CD14-positive monocyte (primary cell): ENCODE results near the gene CNOT10. TPM values are rescaled to one million over a fixed set of nuclear protein-coding genes. Genes with fewer than 3 reads are reported as not detected.
"Not testable (repeated sequence)": the region's sequence is repeated elsewhere in the genome, so short reads cannot be mapped to it uniquely, and the experiment has no call there.

Experiments
- DNase-seq, 3 donors: peaks; one replicate each; pipeline ENCODE4 v3.0.0-alpha.2; 2011 to 2022
- H2AFZ ChIP-seq: 2 replicates; pipeline ENCODE4 v1.6.0; 2012; ENCODE audit warnings: mild to moderate bottlenecking, low read depth, low read length, inconsistent platforms; ENCODE audit not compliant: insufficient read depth, poor library complexity, severe bottlenecking
- H3K27ac ChIP-seq, 2 donors: 1 replicate in 1 of 2; 2 replicates in 1 of 2; pipeline ENCODE4 v1.5.1; 2012 to 2013; ENCODE audit warnings: low read length in 2 of 2, control low read depth in 1 of 2, inconsistent platforms in 1 of 2, low read depth in 1 of 2, mild to moderate bottlenecking in 1 of 2
- H3K27me3 ChIP-seq, 2 donors: one replicate each; pipeline versions ENCODE4 v1.6.0 to v1.6.1; 2011 to 2013; ENCODE audit warnings: low read length in 2 of 2; ENCODE audit not compliant: control insufficient read depth in 2 of 2, insufficient read depth in 2 of 2
- H3K36me3 ChIP-seq, 2 donors: replicated peaks in 1 of 2; 1 replicate in 1 of 2; 2 replicates in 1 of 2; pipeline versions ENCODE4 v1.5.1 to v1.6.1; 2012 to 2013; ENCODE audit warnings: low read length in 2 of 2, control low read depth in 1 of 2, inconsistent platforms in 1 of 2, mild to moderate bottlenecking in 1 of 2; ENCODE audit not compliant: insufficient read depth in 2 of 2, control insufficient read depth in 1 of 2
- H3K4me1 ChIP-seq, 2 donors: 1 replicate in 1 of 2; 2 replicates in 1 of 2; pipeline versions ENCODE4 v1.5.1 to v1.6.1; 2012 to 2013; ENCODE audit warnings: low read length in 2 of 2, control low read depth in 1 of 2, inconsistent platforms in 1 of 2, mild to moderate bottlenecking in 1 of 2, moderate library complexity in 1 of 2; ENCODE audit not compliant: insufficient read depth in 2 of 2, control insufficient read depth in 1 of 2
- H3K4me2 ChIP-seq: replicated peaks from 2 replicates; pipeline ENCODE3; 2012; ENCODE audit warnings: low read length, moderate library complexity, mild to moderate bottlenecking; ENCODE audit not compliant: poor library complexity, severe bottlenecking; ENCODE audit errors: extremely low read depth
- H3K4me3 ChIP-seq, 3 experiments: fragments of 200-600 bp in 1 of 3; sonication (generic) in 1 of 3; replicated peaks in 1 of 3; 1 replicate in 2 of 3; 2 replicates in 1 of 3; pipeline ENCODE4 v1.5.1; 2011 to 2013; ENCODE audit warnings: low read length in 3 of 3, mild to moderate bottlenecking in 3 of 3, control low read depth in 2 of 3, low read depth in 2 of 3, inconsistent platforms in 1 of 3, moderate library complexity in 1 of 3
- H3K79me2 ChIP-seq: 2 replicates; pipeline ENCODE4 v1.6.0; 2012; ENCODE audit warnings: mild to moderate bottlenecking, control low read depth, inconsistent platforms, low read length, moderate library complexity; ENCODE audit not compliant: insufficient read depth
- H3K9ac ChIP-seq: 2 replicates; pipeline ENCODE4 v1.6.0; 2017; ENCODE audit warnings: low read length, mild to moderate bottlenecking; ENCODE audit not compliant: insufficient read depth, poor library complexity, severe bottlenecking
- H3K9me3 ChIP-seq, 2 donors: replicated peaks in 1 of 2; 1 replicate in 1 of 2; 2 replicates in 1 of 2; pipeline versions ENCODE4 v1.5.1 to v1.6.1; 2012 to 2013; ENCODE audit warnings: low read length in 2 of 2, control low read depth in 1 of 2; ENCODE audit not compliant: control insufficient read depth in 1 of 2, insufficient read depth in 1 of 2
- H4K20me1 ChIP-seq: 2 replicates; pipeline ENCODE4 v1.6.0; 2012; ENCODE audit warnings: mild to moderate bottlenecking, low read length, control low read depth, moderate library complexity; ENCODE audit not compliant: insufficient read depth
- H3K27ac Mint-ChIP-seq, 7 donors: one replicate each; pipeline ENCODE4 v1.8.0; 2020; ENCODE audit warnings: mild to moderate bottlenecking in 7 of 7, mixed read lengths in 7 of 7, moderate library complexity in 6 of 7, inconsistent platforms in 2 of 7
- H3K27me3 Mint-ChIP-seq, 3 donors: one replicate each; pipeline ENCODE4 v1.8.0; 2021 to 2022; ENCODE audit warnings: low read depth in 3 of 3, mild to moderate bottlenecking in 3 of 3, mixed read lengths in 3 of 3, moderate library complexity in 3 of 3, inconsistent platforms in 1 of 3
- H3K36me3 Mint-ChIP-seq, 2 donors: one replicate each; pipeline ENCODE4 v1.8.0; 2020; ENCODE audit warnings: mixed read lengths in 2 of 2, inconsistent platforms in 1 of 2, mild to moderate bottlenecking in 1 of 2
- H3K4me1 Mint-ChIP-seq: one replicate; pipeline ENCODE4 v1.8.0; 2020; ENCODE audit warnings: mild to moderate bottlenecking, mixed read lengths
- H3K4me3 Mint-ChIP-seq, 2 donors: one replicate each; pipeline ENCODE4 v1.8.0; 2020; ENCODE audit warnings: mild to moderate bottlenecking in 2 of 2, mixed read lengths in 2 of 2, moderate library complexity in 1 of 2
- H3K9me3 Mint-ChIP-seq, 7 donors: one replicate each; pipeline ENCODE4 v1.8.0; 2020 to 2022; ENCODE audit warnings: mixed read lengths in 7 of 7, mild to moderate bottlenecking in 6 of 7, moderate library complexity in 6 of 7, inconsistent platforms in 2 of 7
- WGBS: methylation state at CpG from one replicate; pipeline ENCODE4 v1.1.5; 2013; ENCODE audit warnings: missing lambda C conversion rate; ENCODE audit not compliant: insufficient coverage; 5-methylcytosine and 5-hydroxymethylcytosine counted together
- intact Hi-C, 2 donors: fragments of 100-400 bp; cut with micrococcal nuclease; formaldehyde crosslinking; loops; one replicate each; pipeline versions ENCODE4 v1.15.0 to v1.15.1; 2023
- polyA plus RNA-seq, 3 donors: library from polyadenylated mRNA; depleted of rRNA in 1 of 3; unstranded in 2 of 3; stranded (reverse) in 1 of 3; fragments of 300-500 nt in 2 of 3; fragments of >200 nt in 1 of 3; fragmentation: Illumina TruSeq in 2 of 3; gene quantifications; 1 replicate in 2 of 3; 2 replicates in 1 of 3; pipeline ENCODE4 v1.2.3, GENCODE V29; 2012 to 2021
- TF ChIP-seq, protein P1 (sequence below): fragments of 200-600 bp; IDR thresholded peaks from one replicate; pipeline ENCODE4 v1.8.0; 2022; ENCODE audit warnings: antibody characterized with exemption, mild to moderate bottlenecking

Gene CNOT10
- polyA plus RNA-seq, 3 donors: 17.9 to 21.5 (median 19.6) TPM

GRCh38 chr3:32794487-32795308, 109.7 kb downstream of the CNOT10 start:
- Histone ChIP-seq H3K4me3 (no peak overlapping the region), H3K36me3 (no peaks in the 10 kb centered on the region), H3K27me3 (no peaks in the 10 kb centered on the region), H3K79me2 (no peaks in the 10 kb centered on the region), H4K20me1 (no peaks in the 10 kb centered on the region), H3K27ac (no peak overlapping the region), H3K4me2 (no peak overlapping the region), H3K9me3 (no peaks in the 10 kb centered on the region), H2AFZ (no peak overlapping the region), H3K9ac (no peak overlapping the region), H3K4me1 (no peaks in the 10 kb centered on the region)
- intact Hi-C loops: no loop called here
- TF ChIP-seq, protein P1, sequence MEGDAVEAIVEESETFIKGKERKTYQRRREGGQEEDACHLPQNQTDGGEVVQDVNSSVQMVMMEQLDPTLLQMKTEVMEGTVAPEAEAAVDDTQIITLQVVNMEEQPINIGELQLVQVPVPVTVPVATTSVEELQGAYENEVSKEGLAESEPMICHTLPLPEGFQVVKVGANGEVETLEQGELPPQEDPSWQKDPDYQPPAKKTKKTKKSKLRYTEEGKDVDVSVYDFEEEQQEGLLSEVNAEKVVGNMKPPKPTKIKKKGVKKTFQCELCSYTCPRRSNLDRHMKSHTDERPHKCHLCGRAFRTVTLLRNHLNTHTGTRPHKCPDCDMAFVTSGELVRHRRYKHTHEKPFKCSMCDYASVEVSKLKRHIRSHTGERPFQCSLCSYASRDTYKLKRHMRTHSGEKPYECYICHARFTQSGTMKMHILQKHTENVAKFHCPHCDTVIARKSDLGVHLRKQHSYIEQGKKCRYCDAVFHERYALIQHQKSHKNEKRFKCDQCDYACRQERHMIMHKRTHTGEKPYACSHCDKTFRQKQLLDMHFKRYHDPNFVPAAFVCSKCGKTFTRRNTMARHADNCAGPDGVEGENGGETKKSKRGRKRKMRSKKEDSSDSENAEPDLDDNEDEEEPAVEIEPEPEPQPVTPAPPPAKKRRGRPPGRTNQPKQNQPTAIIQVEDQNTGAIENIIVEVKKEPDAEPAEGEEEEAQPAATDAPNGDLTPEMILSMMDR: no peak
- Mint-ChIP-seq H3K27ac (no peak overlapping the region), H3K27me3 (peaks cover 0 to 3% (median 2%) of the 10 kb centered on the region in 3 donors), H3K36me3 (no peaks in the 10 kb centered on the region), H3K4me1 (no peaks in the 10 kb centered on the region), H3K4me3 (no peak overlapping the region), H3K9me3 (peaks cover 0 to 4% (median 0%) of the 10 kb centered on the region in 7 donors)
- DNase-seq: no peak
- 98% methylated on average over 7 of the region's 8 CpGs for WGBS

- H3K36me3 ChIP-seq, DNase-seq, H3K9me3 ChIP-seq, H3K36me3 Mint-ChIP-seq, H3K4me2 ChIP-seq, H3K27ac Mint-ChIP-seq, H3K27ac ChIP-seq, H3K27me3 Mint-ChIP-seq, H3K27me3 ChIP-seq, H3K4me3 ChIP-seq, H3K4me1 Mint-ChIP-seq, H3K9ac ChIP-seq, intact Hi-C loops, H4K20me1 ChIP-seq, H2AFZ ChIP-seq, H3K4me1 ChIP-seq, H3K9me3 Mint-ChIP-seq, H3K79me2 ChIP-seq, H3K4me3 Mint-ChIP-seq: not testable (repeated sequence)
- 97% methylated on average over 10 of the region's 11 CpGs for WGBS
These were observed 111.5 kb downstream of the CNOT10 start for GRCh38 chr3:32796384-32796950.
